Measurements from ENCODE around the gene KCNE5.

- TF ChIP-seq CTCF (IDR thresholded peaks at IDR 0.05; ENCODE audit: low read depth, low read length, poor library complexity, severe bottlenecking) (no peak), EZH2phosphoT487 (IDR thresholded peaks at IDR 0.05; ENCODE audit: borderline replicate concordance, low read length) (no peak)
Observed at GRCh38 chrX:109577055-109577454, 47.9 kb downstream of the KCNE5 start.

Data from DOHH2 (cell line).